ENCODE measurements around the gene HECTD1.

DNA sequence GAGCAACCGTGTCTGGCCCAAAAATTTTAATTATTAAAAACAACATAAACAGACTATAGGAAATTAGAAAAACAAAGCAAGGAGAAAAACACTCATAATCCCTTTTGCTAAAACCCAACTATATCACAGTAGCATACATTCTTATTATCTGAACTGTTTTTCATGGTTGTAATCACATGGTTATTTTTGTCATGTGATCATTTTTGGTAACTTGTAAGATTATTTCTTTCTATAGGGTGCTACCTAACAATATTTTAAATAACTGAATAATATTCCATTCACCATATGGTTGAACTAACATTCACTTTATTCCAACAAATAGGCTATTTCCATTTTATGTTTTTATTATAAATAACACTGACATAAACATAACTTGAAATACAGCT lies 23.0 kb upstream of the HECTD1 start:
- TF ChIP-seq CREM (CRISPR knock-in tag; IDR thresholded peaks at IDR 0.05) (no peak), CTCF (IDR thresholded peaks at IDR 0.05) (no peak), ZNF219 (CRISPR knock-in tag; IDR thresholded peaks at IDR 0.05; ENCODE audit: borderline replicate concordance) (no peak), E2F5 (CRISPR knock-in tag; IDR thresholded peaks at IDR 0.05) (no peak), TP53 (CRISPR knock-in tag; IDR thresholded peaks at IDR 0.05) (no peak), RELA (CRISPR knock-in tag; IDR thresholded peaks at IDR 0.05; ENCODE audit: borderline replicate concordance) (no peak), ZNF138 (CRISPR knock-in tag; conservative IDR thresholded peaks at IDR 0.05) (no peak), OVOL2 (CRISPR knock-in tag; IDR thresholded peaks at IDR 0.05; ENCODE audit: borderline replicate concordance) (no peak)
- TF ChIP-seq, protein P1, sequence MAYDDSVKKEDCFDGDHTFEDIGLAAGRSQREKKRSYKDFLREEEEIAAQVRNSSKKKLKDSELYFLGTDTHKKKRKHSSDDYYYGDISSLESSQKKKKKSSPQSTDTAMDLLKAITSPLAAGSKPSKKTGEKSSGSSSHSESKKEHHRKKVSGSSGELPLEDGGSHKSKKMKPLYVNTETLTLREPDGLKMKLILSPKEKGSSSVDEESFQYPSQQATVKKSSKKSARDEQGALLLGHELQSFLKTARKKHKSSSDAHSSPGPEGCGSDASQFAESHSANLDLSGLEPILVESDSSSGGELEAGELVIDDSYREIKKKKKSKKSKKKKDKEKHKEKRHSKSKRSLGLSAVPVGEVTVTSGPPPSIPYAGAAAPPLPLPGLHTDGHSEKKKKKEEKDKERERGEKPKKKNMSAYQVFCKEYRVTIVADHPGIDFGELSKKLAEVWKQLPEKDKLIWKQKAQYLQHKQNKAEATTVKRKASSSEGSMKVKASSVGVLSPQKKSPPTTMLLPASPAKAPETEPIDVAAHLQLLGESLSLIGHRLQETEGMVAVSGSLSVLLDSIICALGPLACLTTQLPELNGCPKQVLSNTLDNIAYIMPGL (CRISPR knock-in tag; IDR thresholded peaks at IDR 0.05): no peak

All from WTC11 (cell line).